Measurements from ENCODE around the gene KLF5.

The KLF5 gene

GRCh38 chr13:73061876-73062275 is 3.1 kb downstream of the KLF5 start:
- Histone ChIP-seq H3K4me1 (ENCODE audit: control insufficient read depth, insufficient read depth, low read length) (no peaks in the 10 kb centered on the region), H3K4me3 (ENCODE audit: low read depth, low read length) (no peak overlapping the region), H3K27ac (ENCODE audit: extremely low read depth, low read depth, low read length) (no peak overlapping the region), H3K36me3 (ENCODE audit: control insufficient read depth in 2 of 2, insufficient read depth in 1 of 2, low read length in 2 of 2) (peaks cover 0 to 45% of the 10 kb centered on the region in 2 experiments; a peak in 1 of 3 replicates), H3K9me3 (ENCODE audit: control insufficient read depth, insufficient read depth, low read depth, low read length) (no peaks in the 10 kb centered on the region)
- TF ChIP-seq HOXC10 (CRISPR knock-in tag; IDR thresholded peaks at IDR 0.05) (no peak), SCRT1 (tag by site-specific recombination; IDR thresholded peaks at IDR 0.05; ENCODE audit: borderline replicate concordance) (peak; percentile 25; the same call in 1 of the 2 replicates), ZNF549 (tag by site-specific recombination; IDR thresholded peaks at IDR 0.05) (no peak), ZNF169 (tag by site-specific recombination; IDR thresholded peaks at IDR 0.05) (no peak), GLI2 (tag by site-specific recombination; IDR thresholded peaks at IDR 0.05; ENCODE audit: borderline replicate concordance, low read depth) (no peak), ZNF596 (tag by site-specific recombination; IDR thresholded peaks at IDR 0.05) (no peak), SCRT2 (tag by site-specific recombination; IDR thresholded peaks at IDR 0.05) (peak; percentile 83), ZNF610 (tag by site-specific recombination; IDR thresholded peaks at IDR 0.05; ENCODE audit: borderline replicate concordance) (no peak), ZNF585B (tag by site-specific recombination; IDR thresholded peaks at IDR 0.05) (no peak), ZNF48 (tag by site-specific recombination; IDR thresholded peaks at IDR 0.05) (no peak)
- TF ChIP-seq, protein P1, sequence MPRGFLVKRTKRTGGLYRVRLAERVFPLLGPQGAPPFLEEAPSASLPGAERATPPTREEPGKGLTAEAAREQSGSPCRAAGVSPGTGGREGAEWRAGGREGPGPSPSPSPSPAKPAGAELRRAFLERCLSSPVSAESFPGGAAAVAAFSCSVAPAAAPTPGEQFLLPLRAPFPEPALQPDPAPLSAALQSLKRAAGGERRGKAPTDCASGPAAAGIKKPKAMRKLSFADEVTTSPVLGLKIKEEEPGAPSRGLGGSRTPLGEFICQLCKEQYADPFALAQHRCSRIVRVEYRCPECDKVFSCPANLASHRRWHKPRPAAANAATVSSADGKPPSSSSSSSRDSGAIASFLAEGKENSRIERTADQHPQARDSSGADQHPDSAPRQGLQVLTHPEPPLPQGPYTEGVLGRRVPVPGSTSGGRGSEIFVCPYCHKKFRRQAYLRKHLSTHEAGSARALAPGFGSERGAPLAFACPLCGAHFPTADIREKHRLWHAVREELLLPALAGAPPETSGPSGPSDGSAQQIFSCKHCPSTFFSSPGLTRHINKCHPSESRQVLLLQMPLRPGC (tag by site-specific recombination; IDR thresholded peaks at IDR 0.05): no peak
- CTCF ChIA-PET: interaction anchor here (0.5 to 0.6 kb wide), 2 partner anchors 234 to 475 kb away, joined by 3 to 4 read pairs; no protein-coding TSS in a partner anchor
- POLR2A ChIA-PET: interaction anchor here (0.5 kb wide), 1 partner anchor 95 kb away, joined by 5 read pairs; no protein-coding TSS in a partner anchor

DNA sequence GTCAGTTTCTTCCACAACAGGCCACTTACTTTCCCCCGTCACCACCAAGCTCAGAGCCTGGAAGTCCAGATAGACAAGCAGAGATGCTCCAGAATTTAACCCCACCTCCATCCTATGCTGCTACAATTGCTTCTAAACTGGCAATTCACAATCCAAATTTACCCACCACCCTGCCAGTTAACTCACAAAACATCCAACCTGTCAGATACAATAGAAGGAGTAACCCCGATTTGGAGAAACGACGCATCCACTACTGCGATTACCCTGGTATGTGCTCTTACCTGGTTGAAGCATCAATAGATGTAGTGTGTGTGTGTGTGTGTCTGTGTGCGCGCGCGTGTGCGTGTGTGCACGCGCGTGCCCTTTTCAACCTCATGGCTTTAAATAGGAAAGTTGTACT is 3.7 kb downstream of the KLF5 start:
- H3K4me3 ChIP-seq (ENCODE audit: low read depth, low read length): no peak overlapping the region
- no peak for TF ChIP-seq ZNF324 (tag by site-specific recombination; IDR thresholded peaks at IDR 0.05)
- no peak for TF ChIP-seq ZNF837 (tag by site-specific recombination; IDR thresholded peaks at IDR 0.05)
- POLR2A ChIA-PET: no interaction called here
- peaks cover 0 to 50% of the 10 kb centered on the region in 2 experiments; a peak in 1 of 3 replicates for H3K36me3 ChIP-seq (ENCODE audit: control insufficient read depth in 2 of 2, insufficient read depth in 1 of 2, low read length in 2 of 2)
- H3K27ac ChIP-seq (ENCODE audit: extremely low read depth, low read depth, low read length): no peak overlapping the region
- CTCF ChIA-PET: no interaction called here
- no peaks in the 10 kb centered on the region for H3K9me3 ChIP-seq (ENCODE audit: control insufficient read depth, insufficient read depth, low read depth, low read length)
- H3K4me1 ChIP-seq (ENCODE audit: control insufficient read depth, insufficient read depth, low read length): no peaks in the 10 kb centered on the region

- H3K9me3 ChIP-seq (ENCODE audit: control insufficient read depth, insufficient read depth, low read depth, low read length): no peaks in the 10 kb centered on the region
- CTCF ChIA-PET: no interaction called here
- H3K4me1 ChIP-seq (ENCODE audit: control insufficient read depth, insufficient read depth, low read length): no peaks in the 10 kb centered on the region
- no peak overlapping the region for H3K4me3 ChIP-seq (ENCODE audit: low read depth, low read length)
- H3K36me3 ChIP-seq (ENCODE audit: control insufficient read depth in 2 of 2, insufficient read depth in 1 of 2, low read length in 2 of 2): peaks cover 0 to 52% of the 10 kb centered on the region in 2 experiments; a peak in 1 of 3 replicates
- no peak overlapping the region for H3K27ac ChIP-seq (ENCODE audit: extremely low read depth, low read depth, low read length)
- POLR2A ChIA-PET: no interaction called here
- TF ChIP-seq PRDM6 (tag by site-specific recombination; IDR thresholded peaks at IDR 0.05): no peak
- TF ChIP-seq ZNF677 (tag by site-specific recombination; IDR thresholded peaks at IDR 0.05): no peak
- TF ChIP-seq ZNF776 (tag by site-specific recombination; IDR thresholded peaks at IDR 0.05; ENCODE audit: borderline replicate concordance): no peak
- TF ChIP-seq ZSCAN30 (tag by site-specific recombination; IDR thresholded peaks at IDR 0.05): no peak
- TF ChIP-seq ZNF239 (tag by site-specific recombination; IDR thresholded peaks at IDR 0.05): no peak
- no peak for TF ChIP-seq ZBTB48 (tag by site-specific recombination; IDR thresholded peaks at IDR 0.05)
- TF ChIP-seq ZNF792 (tag by site-specific recombination; IDR thresholded peaks at IDR 0.05): no peak
- TF ChIP-seq, protein P2, sequence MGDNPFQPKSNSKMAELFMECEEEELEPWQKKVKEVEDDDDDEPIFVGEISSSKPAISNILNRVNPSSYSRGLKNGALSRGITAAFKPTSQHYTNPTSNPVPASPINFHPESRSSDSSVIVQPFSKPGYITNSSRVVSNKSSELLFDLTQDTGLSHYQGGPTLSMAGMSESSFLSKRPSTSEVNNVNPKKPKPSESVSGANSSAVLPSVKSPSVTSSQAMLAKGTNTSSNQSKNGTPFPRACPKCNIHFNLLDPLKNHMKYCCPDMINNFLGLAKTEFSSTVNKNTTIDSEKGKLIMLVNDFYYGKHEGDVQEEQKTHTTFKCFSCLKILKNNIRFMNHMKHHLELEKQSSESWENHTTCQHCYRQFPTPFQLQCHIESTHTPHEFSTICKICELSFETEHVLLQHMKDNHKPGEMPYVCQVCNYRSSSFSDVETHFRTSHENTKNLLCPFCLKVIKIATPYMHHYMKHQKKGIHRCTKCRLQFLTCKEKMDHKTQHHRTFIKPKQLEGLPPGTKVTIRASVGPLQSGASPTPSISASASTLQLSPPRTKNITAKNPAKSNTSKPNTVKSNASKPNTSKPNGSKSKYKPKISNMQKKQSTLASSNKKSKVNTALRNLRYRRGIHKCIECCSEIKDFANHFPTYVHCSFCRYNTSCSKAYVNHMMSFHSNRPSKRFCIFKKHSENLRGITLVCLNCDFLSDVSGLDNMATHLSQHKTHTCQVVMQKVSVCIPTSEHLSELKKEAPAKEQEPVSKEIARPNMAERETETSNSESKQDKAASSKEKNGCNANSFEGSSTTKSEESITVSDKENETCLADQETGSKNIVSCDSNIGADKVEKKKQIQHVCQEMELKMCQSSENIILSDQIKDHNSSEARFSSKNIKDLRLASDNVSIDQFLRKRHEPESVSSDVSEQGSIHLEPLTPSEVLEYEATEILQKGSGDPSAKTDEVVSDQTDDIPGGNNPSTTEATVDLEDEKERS (tag by site-specific recombination; IDR thresholded peaks at IDR 0.05): no peak
- TF ChIP-seq ZBTB17 (tag by site-specific recombination; IDR thresholded peaks at IDR 0.05): no peak
- TF ChIP-seq, protein P3, sequence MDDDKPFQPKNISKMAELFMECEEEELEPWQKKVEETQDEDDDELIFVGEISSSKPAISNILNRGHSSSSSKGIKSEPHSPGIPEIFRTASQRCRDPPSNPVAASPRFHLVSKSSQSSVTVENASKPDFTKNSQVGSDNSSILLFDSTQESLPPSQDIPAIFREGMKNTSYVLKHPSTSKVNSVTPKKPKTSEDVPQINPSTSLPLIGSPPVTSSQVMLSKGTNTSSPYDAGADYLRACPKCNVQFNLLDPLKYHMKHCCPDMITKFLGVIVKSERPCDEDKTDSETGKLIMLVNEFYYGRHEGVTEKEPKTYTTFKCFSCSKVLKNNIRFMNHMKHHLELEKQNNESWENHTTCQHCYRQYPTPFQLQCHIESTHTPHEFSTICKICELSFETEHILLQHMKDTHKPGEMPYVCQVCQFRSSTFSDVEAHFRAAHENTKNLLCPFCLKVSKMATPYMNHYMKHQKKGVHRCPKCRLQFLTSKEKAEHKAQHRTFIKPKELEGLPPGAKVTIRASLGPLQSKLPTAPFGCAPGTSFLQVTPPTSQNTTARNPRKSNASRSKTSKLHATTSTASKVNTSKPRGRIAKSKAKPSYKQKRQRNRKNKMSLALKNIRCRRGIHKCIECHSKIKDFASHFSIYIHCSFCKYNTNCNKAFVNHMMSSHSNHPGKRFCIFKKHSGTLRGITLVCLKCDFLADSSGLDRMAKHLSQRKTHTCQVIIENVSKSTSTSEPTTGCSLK (tag by site-specific recombination; IDR thresholded peaks at IDR 0.05): no peak
- TF ChIP-seq ZNF366 (tag by site-specific recombination; conservative IDR thresholded peaks at IDR 0.05): no peak
- TF ChIP-seq ZNF138 (tag by site-specific recombination; IDR thresholded peaks at IDR 0.05; ENCODE audit: borderline replicate concordance): no peak
Measured at GRCh38 chr13:73063166-73063565, 4.4 kb downstream of the KLF5 start.
